Hematopoietic multipotent progenitor cell treated with erythropoietin and hydrocortisone succinate and interleukin-3 and kit ligand, for 17 days (in vitro differentiated cells): ENCODE measurements around the gene ITFG1.
"Not testable (repeated sequence)": the region's sequence is repeated elsewhere in the genome, so short reads cannot be mapped to it uniquely, and the experiment has no call there.

ENCODE experiments used
- DNase-seq: peaks from one replicate; pipeline ENCODE4 v3.0.0-alpha.2; 2015; ENCODE audit warnings: low spot score

ITFG1 gene

DNA sequence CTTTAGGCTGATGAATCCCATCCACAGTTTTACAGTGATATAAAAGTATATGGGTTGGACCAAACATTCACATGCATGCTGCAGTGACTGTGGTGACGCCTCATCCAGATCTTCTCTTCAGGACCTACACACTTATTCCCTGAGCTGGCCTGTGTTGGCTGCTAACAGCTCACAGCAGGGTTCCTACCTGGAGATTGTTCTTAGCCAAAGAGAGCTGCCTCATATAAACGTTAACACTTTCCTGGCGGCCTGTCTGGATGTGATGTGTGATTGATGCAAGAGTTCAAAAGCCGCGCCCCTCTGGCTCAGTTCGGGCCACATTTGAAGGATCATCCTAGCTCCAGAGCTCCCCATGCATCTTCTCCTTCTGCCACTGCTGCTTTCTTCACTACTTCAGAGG is 224.1 kb downstream of the ITFG1 start:
- DNase-seq, result no peak

DNA sequence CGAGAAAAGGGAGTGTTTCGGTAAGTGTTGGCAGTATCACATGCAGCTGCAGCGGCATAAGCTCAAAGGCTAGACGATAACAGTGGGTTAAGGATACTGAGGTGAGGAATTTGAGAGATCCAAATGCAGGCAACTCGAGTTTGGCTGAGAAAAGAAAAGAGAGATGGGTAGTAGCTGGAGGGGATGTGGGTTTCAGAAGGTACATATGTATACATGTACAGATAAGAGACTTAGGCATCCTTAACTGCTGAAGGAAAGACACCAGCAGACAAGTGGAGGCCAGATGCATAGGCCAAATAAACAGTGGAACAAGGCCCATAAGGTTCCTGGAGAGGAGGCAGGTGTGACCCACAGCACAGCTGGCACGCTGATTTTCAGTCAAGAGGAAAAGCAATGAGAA is 230.6 kb downstream of the ITFG1 start:
- no peak for DNase-seq

DNA sequence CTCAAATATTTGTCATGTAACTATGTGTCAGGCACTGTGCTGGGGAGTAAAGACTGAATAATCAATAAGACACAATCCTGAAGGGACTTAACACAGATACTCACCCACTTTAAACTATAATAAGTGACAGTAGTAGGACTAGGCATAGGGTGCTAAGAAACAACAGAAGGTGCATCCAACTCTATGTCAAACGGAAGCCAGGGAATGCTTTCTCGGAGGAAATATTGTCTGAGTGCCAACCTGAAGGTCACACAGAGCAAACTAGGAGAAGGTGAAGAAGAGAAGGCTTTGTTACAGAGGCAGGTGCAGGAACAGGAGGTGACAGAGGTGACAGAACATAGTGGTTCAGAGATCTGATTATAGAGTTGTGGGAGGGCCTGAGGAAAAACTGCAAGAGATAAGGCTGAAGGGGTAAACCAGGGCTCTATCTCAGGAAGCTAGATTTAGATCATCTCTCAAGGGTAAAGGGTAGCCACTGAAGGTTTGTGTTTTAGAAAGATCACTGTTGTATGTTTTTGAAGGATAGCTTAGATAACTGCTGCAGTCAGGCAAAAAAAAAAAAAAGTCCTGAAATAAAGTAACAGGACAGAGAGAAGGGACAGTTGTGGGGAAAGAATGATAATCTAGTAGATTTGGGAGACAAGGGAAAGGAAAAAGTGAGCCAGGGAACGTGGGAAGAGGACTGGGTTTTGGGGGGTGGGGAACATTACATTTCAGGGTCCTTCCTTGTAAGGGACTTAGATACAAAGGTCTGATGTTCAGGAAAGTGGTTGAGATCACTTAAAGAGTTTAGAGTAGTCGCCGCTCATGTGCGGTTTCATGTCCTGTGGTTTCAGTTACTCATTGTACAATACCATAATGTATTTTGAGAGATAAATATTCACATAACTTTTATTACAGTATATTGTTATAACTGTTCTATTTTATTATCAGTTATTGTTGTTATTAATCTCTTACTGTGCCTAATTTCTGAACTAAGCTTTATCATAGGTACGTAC is 231.5 kb downstream of the ITFG1 start:
- no peak for DNase-seq

DNA sequence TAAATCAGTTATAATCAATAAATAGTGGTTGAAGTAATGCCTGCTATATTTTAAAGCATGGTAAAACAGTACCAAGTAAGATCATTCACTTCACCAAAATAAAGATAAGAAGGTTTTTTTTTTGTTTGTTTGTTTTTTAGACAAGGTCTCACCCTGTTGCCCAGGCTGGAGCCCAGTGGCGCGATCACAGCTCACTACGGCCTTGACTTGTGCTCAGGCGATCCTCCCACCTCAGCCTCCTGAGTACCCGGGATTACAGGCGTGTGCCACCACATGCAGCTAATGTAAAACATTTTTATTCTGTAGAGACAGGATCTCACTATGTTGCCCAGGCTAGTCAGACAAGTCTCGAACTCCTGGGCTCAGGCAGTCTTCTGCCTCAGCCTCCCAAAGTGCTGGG is 232.6 kb downstream of the ITFG1 start:
- DNase-seq, result no peak

DNA sequence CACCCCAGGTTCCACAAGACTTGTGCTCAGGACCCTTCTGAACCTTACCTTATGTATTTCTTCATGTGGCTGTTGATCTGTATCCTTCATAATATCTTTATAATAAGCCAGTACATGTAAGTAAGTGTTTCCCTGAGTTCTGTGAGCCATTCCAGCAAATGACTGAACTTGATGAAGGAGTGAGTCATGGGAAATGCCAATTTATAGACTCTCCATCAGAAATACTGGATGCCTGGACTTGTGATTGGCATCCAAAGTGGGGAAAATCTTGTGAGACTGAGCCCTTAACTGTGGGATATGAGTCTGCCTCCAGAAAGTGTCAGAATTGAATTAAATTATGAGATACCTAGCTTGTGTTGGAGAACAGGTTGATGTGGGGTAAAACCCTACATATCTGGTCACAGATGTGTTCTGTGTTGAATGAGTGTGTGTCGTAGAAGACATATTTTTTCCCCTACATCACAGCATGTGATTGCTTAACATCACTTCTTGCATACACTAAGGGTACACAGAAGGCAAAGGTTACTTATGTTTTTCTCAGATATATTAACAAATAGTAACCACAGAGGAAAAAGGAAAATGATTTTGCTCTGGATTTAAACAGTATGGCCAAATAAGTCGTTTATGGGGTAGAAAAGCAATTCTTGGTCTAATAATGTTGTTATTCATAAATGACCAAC is 247.0 kb downstream of the ITFG1 start:
- DNase-seq, result no peak

DNA sequence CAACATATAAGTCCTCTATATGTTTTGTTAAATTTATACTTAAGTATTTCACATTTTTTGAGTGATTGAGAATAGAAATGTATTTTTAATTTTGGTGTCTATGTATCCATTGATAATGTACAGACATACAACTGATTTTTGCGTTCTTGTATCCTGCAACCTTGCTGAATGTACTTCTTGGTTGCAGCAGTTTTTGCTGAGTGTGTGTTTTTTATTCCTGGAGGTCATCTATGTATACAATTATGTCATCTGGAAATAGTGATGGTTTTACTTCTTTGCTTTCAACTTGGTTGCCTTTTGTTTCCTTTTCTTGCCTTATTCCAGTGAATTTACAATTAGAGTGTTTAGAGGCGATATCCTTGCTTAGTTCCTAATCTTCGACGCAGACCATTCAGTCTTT is 249.6 kb downstream of the ITFG1 start:
- DNase-seq, result no peak

DNA sequence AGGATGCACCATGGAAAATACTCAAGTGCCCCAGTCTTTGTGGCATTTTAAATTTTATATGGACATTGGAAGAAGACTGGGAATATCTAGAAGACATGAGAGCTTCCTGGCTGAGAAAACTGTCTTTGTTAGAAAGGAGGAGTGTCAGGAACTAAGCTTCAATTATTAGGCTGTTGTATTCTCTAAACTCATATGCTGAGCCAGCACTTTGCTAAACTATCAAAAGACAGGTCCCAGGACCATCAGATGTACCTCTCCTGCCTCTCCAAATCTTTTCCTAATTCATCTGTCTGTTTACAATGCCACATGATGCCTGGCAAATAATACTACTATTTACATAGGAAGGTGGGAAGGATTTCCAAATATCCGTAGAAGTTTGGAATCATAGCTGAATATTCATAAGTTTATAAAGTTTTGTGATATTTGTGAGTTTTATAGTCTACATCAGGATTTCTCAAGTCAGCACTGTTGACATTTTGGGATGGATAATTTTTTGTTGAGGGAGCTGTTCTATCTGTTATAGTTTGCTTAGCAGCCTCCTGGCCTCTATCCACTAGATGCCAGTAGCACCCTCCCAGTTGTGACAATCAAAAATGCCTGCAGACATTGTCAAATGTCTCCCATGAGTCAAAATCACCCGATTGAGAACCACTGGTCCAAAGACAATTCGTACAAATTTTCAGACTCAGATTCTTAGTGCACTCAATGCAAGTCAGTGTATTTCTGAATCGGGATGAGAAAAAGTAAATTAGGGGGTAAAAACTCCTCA is 255.9 kb downstream of the ITFG1 start:
- DNase-seq, result no peak

DNA sequence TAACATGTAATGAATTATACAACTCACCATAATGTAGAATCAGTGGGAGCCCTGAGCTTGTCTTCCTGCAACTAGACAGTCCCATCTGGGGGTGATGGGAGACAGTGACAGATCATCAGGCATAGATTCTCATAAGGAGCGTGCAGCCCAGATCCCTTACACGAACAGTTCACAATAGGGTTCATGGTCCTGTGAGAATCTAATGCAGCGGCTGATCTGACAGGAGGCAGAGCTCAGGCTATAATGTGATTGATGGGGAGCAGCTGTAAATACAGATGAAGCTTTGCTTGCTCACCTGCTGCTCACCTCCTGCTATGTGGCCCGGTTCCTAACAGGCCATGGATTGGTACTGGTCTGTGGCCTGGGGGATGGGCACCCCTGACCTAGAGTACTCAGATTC is 257.4 kb downstream of the ITFG1 start:
- DNase-seq, result not testable (repeated sequence)

DNA sequence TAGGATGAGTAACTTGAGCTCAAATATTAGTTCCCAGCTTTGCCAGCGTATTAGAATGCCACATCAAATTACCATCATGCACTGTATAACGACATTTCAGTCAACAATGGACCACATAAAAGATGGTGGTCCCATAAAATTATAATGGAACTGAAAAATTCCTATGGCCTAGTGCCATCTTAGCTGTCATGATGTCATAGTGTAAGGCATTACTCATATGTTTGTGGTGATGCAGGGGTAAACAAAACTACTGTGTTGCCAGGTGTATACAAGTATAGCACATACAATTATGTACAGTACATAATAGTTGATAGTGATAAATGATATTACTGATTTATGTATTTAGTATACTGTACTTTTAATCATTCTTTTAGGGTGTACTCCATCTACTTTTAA is 262.7 kb downstream of the ITFG1 start:
- no peak for DNase-seq

DNA sequence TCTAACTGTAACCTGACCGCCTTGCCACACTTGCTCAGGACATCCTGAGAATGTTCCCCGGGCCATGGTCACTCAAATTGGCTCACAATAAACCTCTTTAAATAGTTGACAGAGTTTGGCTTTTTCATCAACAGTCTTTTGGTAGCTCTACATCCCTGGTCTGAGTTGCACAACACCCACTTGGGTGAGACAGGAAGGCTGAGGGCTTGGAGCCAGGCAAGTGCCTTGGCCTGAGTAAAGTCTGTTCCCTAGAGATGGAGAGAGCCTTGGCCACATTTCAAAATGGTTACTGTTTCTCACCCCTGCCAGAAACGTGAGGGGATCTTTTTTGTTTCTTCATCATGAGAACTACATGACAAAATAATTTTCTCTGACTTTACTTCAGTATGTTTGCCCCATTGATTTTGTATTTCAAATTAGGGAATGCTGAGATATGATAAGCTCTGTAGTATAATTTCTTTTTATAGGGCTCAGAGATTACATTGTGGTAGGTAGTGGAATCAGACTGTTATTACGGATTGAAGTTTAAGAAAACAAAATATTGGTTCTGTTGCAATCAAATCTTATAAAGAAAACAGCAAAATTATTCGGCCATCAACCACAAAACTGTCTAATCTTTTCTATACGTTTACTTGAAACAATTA is 263.2 kb downstream of the ITFG1 start:
- no peak for DNase-seq

DNA sequence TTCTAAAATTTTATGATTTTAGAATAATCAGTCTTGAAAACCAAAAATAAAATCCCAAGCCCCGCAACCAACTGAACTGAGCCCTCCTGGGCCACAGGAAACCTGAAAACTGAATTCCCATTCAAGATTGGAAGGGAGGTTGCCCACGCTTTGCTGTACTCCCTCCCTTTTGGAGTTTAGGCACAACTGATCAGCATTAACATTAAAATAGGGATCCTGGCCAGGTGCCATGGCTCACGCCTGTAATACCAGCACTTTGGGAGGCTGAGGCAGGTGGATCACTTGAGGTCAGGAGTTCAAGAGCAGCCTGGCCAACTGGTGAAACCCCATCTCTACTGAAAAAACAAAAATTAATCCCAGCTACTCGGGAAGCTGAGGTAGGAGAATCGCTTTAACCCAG is 264.4 kb downstream of the ITFG1 start:
- DNase-seq, result no peak

DNA sequence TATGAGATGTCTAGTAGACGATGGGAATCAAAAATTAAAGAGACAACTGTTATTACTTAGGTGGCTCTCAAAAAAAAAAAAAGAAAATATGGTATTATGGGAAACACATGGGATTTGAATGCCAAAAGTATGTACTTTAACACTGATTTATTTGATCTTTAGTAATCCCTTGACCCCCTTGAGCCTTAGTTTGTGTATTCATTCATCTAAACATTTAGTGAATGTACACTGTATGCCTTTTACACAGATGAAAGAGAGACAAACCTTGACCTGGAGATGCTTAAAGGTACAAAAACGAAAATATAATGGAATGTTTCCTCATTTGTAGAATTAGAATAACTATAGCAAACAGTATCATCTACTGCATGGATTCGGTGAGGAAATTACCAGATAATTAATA is 278.5 kb downstream of the ITFG1 start:
- no peak for DNase-seq

DNA sequence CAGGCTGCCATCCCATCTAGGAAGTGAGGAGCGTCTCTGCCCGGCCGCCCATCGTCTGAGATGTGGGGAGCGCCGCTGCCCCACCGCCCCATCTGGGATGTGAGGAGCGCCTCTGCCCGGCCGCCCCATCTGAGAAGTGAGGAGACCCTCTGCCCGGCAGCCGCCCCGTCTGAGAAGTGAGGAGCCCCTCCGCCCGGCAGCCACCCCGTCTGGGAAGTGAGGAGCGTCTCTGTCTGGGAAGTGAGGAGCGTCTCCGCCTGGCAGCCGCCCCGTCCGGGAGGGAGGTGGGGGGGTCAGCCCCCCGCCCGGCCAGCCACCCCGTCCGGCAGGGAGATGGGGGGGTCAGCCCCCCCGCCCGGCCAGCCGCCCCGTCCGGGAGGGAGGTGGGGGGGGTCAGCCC is 279.8 kb downstream of the ITFG1 start:
- DNase-seq, result not testable (repeated sequence)

DNA sequence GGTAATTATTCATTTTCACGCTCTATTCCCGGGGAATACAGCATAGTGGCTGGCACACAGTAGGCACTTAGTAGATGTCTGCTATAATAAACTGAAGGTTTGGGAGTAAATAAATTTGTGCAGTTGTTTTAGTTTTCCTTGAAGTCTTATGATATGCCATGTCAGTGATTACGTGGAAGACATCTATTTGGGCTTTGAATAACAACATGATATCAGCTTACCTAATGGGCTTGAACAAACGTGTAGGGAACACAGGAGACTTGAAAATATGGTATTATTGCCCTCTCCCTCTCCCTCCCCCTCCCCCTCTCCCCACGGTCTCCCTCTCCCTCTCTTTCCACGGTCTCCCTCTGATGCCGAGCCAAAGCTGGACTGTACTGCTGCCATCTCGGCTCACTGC is 280.8 kb downstream of the ITFG1 start:
- DNase-seq, result no peak

DNA sequence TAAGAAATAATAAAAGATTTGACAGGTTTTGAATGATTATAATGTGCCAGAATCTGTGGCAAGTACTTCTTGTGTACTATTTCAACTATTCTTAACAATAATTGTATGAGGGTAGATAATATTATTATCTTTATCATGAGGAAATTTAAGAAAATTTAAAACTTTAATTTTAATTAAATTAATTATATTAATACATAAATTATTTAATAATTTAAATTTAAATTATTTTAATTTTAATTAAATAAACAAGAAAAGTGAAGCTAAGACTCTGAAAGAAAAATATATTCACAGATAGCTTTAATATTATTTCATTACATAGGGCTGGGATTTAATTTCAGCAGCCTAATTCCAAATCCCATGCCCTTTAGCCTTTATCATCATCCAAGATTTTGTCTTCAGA is 285.7 kb downstream of the ITFG1 start:
- no peak for DNase-seq

DNA sequence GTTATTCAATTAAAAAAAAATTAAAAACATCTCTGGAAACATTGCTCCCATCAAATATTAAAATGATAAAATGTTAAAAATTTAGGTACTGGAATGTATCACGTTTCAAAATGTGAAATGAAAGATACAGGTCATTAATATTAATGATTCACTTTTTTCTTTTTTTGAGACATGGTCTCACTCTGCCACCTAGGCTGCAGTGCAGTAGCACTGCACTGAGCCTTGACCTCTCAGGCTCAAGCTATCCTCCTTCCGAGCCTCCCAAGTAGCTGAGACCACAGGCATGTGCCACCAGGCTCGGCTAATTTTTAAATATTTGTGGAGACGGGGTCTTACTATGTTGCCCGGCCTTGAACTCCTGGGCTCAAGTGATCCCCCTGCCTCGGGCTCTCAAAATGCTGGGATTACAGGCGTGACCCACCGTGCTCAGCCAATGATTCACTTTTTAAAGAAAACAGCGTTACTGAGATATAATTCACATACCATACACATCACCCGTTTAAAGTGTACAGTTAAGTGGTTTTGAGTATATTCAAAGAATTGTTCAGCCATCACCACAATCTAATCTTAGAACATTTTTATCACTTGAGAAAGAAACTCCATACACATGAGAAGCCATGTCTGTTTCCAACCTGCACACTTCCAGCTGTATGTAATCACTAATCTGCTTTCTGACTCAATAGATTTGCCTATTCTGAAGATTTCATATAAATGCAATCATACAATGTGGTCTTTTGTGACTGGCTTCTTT is 298.0 kb downstream of the ITFG1 start:
- no peak for DNase-seq

DNA sequence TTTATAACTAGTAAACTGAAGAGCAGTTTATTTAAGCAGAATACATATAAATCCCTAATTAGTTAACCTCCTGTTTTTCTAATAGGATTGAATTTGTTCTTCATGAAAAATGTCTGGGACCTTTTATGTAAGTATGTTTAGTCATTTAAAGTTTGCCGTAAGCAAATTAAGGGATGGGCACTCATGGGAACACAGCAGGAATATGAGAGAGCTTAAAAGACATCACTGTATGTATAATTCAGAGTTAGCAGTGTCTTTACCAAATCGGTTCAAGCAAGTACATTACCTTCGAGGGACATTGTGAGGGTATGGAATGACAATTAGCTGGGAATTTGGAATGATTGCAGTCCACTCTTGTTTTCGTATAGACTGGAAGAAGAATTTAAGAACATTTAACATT is 299.4 kb downstream of the ITFG1 start:
- no peak for DNase-seq

DNA sequence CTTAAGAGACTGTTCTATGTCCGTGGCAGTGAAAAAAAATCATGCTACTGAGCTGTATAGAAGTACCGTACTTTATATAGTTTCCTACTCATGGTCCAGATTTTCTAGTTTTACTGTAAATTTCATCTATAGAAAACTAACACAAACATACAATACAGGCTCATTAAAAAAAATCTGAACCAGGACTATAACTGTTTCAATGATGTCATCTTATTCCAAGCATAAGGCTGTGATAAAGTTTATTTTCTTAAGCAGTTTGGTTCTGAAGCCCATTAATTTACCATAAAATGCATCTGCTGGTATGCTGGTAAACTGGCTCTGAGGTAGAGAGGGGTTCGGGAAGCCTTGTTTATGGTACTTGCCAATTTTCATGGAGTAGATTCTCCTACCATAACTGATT is 300.4 kb downstream of the ITFG1 start:
- no peak for DNase-seq

DNA sequence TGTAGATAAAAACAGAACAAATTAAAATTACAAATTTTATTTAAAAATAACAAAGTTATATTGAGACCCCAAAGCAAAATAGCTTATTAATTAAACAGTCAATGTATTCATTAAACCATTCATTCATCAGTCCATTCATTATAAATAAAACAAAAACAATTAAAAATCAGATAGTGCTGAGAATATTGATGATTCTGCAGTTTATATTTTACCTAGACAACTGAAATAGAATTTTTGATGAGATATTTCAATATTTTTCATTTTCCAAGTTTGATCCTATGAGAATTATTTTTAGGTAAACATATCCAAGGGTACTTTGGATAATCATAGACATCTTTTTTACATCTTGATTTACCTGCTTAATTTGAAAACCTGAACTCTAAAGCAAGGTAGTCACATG is 301.9 kb downstream of the ITFG1 start:
- no peak for DNase-seq

DNA sequence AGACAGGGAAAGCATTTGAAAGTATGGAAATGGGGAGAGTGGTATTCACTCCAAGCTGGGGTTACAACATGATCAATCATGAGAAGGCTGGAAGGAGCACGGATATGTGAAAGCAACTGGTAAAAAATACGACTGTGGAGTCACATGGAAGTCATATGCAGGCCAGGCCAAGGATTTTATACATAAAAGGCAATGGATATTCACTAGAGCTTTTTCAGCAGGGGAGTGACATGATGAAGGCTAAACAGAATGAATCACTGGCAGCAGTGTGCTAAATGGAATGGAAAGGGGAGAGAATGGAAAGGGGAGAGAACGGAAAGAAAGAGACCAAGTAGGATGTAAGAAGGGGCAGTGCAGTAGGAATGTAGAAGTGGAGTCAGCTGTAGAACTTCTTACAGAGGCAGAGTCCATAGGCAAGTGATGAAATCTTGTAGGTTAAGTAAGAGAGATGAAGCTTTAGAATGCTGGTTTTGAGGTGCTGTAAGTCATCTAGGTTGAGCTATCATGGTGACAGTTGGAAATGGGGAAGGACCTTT is 304.1 kb downstream of the ITFG1 start:
- DNase-seq, result no peak

DNA sequence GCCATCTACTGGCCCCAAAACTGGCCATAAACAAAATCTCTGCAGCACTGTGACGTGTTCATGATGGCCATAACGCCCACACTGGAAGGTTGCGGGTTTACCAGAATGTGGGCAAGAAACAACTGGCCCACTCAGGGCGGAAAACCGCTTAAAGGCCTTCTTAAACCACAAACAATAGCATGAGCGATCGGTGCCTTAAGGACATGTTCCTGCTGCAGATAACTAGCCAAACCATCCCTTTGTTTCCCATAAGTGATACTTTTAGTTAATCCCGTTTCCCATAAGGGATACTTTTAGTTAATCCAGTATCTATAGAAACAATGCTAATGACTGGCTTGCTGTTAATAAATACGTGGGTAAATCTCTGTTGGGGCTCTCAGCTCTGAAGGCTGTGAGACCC is 308.4 kb downstream of the ITFG1 start:
- not testable (repeated sequence) for DNase-seq
